ENCODE data around the gene MYB. TPM values are rescaled to one million over a fixed set of nuclear protein-coding genes. Genes with fewer than 3 reads are reported as not detected.

The MYB gene
- total and polyA plus RNA-seq, 2 of the 13 experiments (the other 11 are each of a cell fraction or from before 2014, with no cell fraction given): 0.04 to 0.20 TPM

DNA sequence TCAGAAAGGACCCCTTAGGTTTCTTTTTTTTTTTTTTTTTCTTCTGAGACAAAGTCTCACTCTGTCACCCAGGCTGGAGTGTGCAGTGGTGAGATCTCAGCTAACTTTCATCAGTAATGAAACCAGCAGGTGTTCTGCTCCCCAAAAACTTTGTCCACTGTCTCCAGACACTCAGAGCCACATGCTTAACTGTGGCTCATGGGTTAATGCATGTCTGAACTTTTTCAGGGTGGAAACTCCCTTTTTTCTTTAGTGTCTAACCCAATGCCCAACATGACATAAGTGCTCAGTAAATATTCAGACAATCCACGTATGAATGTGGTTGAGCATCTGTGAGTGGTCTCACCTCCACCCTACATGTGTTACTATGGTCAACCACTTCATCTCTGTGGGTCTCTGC lies 45.4 kb downstream of the MYB start:
- intact Hi-C loops (cut with micrococcal nuclease; ENCODE audit: unreplicated experiment) (no loop called here), in situ Hi-C loops (cut with HindIII; ENCODE audit: extremely low pct_ligation_motif_present, low pct_unique_long_range_greater_than_20kb) (no loop called here)
- Histone ChIP-seq H3K79me2 (ENCODE audit: insufficient read depth, low read length) (no peaks in the 10 kb centered on the region), H3K27ac (ENCODE audit: extremely low read length, insufficient read depth, low read length) (no peak overlapping the region), H2AFZ (ENCODE audit: low read length) (no peak overlapping the region), H3K36me3 (replicated peaks in 1 of 2; ENCODE audit: control insufficient read depth in 1 of 2, insufficient read depth in 2 of 2, low read length in 2 of 2) (no peaks in the 10 kb centered on the region), H4K20me1 (ENCODE audit: insufficient read depth, low read length) (no peaks in the 10 kb centered on the region), H3K4me1 (ENCODE audit: insufficient read depth, low read length) (no peaks in the 10 kb centered on the region), H3K9ac (ENCODE audit: insufficient read depth, low read depth, low read length) (no peak overlapping the region), H3K4me3 (replicated peaks in 1 of 3; ENCODE audit: insufficient read depth in 1 of 3, low read depth in 2 of 3, low read length in 3 of 3) (no peak overlapping the region), H3K27me3 (ENCODE audit: control insufficient read depth in 1 of 2, insufficient read depth in 2 of 2, low read length in 2 of 2) (peaks cover 0 to 16% of the 10 kb centered on the region in 2 experiments; a peak in 3 of 5 replicates), H3K4me2 (ENCODE audit: low read depth, low read length) (no peak overlapping the region), H3K9me3 (ENCODE audit: low read length) (no peaks in the 10 kb centered on the region)
- FAIRE-seq (no peak), DNase-seq (ENCODE audit: low spot score) (no peak), ATAC-seq (no peak)
- ChIA-PET POLR2A (no interaction called here), CTCF (ENCODE audit: low intra/inter-chr PET ratio, low total read pairs) (no interaction called here)
- TF ChIP-seq SP4 (CRISPR knock-in tag; IDR thresholded peaks at IDR 0.05): no peak
- no peak for TF ChIP-seq ZNF431 (CRISPR knock-in tag; IDR thresholded peaks at IDR 0.05; ENCODE audit: borderline replicate concordance, low read depth)
- TF ChIP-seq KDM6A (CRISPR knock-in tag; IDR thresholded peaks at IDR 0.05; ENCODE audit: low read depth): no peak
- TF ChIP-seq, protein P1, sequence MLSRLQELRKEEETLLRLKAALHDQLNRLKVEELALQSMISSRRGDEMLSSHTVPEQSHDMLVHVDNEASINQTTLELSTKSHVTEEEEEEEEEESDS (CRISPR knock-in tag; IDR thresholded peaks at IDR 0.05; ENCODE audit: borderline replicate concordance): no peak
- TF ChIP-seq, protein P2, sequence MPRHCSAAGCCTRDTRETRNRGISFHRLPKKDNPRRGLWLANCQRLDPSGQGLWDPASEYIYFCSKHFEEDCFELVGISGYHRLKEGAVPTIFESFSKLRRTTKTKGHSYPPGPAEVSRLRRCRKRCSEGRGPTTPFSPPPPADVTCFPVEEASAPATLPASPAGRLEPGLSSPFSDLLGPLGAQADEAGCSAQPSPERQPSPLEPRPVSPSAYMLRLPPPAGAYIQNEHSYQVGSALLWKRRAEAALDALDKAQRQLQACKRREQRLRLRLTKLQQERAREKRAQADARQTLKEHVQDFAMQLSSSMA (CRISPR knock-in tag; IDR thresholded peaks at IDR 0.05): no peak
- no peak for TF ChIP-seq ZNF441 (CRISPR knock-in tag; IDR thresholded peaks at IDR 0.05; ENCODE audit: borderline replicate concordance)
- TF ChIP-seq ZNF562 (CRISPR knock-in tag; IDR thresholded peaks at IDR 0.05; ENCODE audit: borderline replicate concordance): no peak
- TF ChIP-seq ZNF841 (CRISPR knock-in tag; IDR thresholded peaks at IDR 0.05; ENCODE audit: borderline replicate concordance): no peak
- TF ChIP-seq THAP11 (CRISPR knock-in tag; IDR thresholded peaks at IDR 0.05): no peak
- TF ChIP-seq, protein P3, sequence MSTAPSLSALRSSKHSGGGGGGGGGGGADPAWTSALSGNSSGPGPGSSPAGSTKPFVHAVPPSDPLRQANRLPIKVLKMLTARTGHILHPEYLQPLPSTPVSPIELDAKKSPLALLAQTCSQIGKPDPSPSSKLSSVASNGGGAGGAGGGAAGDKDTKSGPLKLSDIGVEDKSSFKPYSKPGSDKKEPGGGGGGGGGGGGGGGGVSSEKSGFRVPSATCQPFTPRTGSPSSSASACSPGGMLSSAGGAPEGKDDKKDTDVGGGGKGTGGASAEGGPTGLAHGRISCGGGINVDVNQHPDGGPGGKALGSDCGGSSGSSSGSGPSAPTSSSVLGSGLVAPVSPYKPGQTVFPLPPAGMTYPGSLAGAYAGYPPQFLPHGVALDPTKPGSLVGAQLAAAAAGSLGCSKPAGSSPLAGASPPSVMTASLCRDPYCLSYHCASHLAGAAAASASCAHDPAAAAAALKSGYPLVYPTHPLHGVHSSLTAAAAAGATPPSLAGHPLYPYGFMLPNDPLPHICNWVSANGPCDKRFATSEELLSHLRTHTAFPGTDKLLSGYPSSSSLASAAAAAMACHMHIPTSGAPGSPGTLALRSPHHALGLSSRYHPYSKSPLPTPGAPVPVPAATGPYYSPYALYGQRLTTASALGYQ (CRISPR knock-in tag; IDR thresholded peaks at IDR 0.05): no peak
- no peak for TF ChIP-seq ZFX (CRISPR knock-in tag; IDR thresholded peaks at IDR 0.05; ENCODE audit: low read depth)
- 36% methylated on average over 1 of the region's 1 CpG for WGBS (ENCODE audit: low lambda C conversion rate)
- no TSS peak for BruUV-seq (replicated peaks)
